Stimulated activated CD4-positive, alpha-beta T cell treated with anti-CD3 and anti-CD28 coated beads, Interleukin-1b, Interleukin-23, amount 100 ng/mL, for 48 hours (primary cell): Measurements from ENCODE around the gene RBM38.

Experiments used
- DNase-seq: peaks from one replicate; pipeline ENCODE4 v3.0.0-alpha.2; 2020

The RBM38 gene

GRCh38 chr20:57458400-57459160 is 67.4 kb downstream of the RBM38 start:
- no peak for DNase-seq
